ENCODE data around the gene DYNC1I1.
A peak's percentile ranks its signal among the peaks of the same experiment; 100 is the strongest.

Gene DYNC1I1

DNA sequence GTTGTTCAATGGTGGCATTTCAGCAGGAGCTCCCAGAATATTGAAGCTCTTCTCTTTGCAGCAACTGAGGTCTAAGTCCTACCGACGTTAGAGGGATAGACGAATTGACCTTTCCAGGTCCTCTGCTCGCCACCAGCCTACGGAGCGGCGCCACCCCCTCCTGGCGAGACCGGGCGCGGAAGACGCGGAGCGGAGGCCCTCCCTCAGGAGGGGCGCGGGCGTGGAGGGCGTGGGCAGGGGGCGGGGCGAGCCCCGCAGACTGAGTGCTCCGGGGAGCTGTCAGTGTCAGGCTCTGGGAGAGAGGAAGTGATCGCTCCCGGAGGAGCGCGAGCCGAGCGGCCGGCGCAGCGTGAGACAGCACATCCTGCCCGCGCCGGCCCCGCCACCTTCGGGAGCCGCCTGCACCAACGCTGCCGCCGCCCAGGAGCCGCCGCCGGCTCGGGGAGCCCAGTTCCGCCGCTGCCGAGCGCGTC is at the start of gene DYNC1I1:
DYNC1I1 (plus strand) TSS at position 257 of the 473 bp plus-strand sequence. CDS start 32,176 bp downstream, outside the sequence.
- DNase-seq, result peak; percentile 1 to 16

GRCh38 chr7:95723583-95724180 is 48.7 kb upstream of the DYNC1I1 start:
- no peak for DNase-seq

DNA sequence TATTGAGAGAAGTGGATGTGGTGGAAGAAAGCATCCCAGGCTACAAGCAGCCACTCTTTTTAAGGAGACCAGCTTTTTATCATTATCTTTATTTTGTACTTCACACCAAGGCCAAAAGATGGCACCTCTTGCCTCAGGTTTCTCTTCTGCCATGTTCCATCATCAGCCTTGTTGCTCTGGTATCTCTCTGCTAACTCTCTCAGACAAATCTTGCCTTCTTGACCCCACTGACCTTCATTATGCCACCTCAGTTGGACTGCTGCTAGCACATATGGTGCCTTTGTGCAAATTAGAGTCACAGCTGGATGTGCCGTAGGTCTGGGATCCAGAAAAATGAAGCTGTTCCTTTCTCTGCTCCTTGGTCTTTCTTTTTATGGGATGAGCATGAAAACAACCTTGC is 47.1 kb upstream of the DYNC1I1 start:
- DNase-seq, result no peak

GRCh38 chr7:95730493-95731280 is 41.7 kb upstream of the DYNC1I1 start:
- DNase-seq, result no peak

- no peak for DNase-seq
These were observed 35.7 kb upstream of the DYNC1I1 start for GRCh38 chr7:95736635-95737034.

DNA sequence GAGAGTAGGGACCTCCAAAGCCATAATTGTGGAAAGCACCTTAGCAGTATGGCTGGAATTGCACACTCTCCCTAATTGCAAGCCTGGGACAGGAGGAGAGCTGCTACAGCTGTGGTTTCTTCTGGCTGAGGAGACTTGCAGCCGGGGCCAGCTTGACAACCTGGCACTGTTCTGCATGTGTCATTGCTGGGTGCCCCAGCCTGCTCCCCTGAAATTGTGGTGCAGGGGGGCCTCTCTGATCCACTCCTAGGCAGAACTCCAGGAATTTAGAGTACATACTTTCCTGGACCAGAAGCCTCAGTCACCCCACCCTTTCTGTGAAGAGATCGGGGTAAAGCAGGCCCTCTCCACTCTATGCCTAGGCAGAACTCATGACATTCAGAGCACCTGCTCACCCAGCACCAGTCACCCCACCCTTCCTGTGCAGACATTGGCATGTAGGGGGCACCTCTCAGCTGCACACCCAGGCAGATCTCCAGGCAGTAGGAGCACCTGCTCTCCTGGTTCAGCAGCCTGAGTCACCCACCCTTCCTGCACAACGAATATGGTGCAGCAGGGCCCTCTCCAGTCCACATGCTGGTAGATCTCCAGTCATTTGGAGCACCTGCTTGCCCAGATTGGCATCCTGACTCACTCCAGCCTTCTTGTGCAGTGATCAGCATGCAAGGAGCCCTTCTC is 34.4 kb upstream of the DYNC1I1 start:
- no peak for DNase-seq

GRCh38 chr7:95749044-95749443 is 23.3 kb upstream of the DYNC1I1 start:
- DNase-seq, result no peak

GRCh38 chr7:95749515-95749914 is 22.8 kb upstream of the DYNC1I1 start:
- DNase-seq, result no peak

DNA sequence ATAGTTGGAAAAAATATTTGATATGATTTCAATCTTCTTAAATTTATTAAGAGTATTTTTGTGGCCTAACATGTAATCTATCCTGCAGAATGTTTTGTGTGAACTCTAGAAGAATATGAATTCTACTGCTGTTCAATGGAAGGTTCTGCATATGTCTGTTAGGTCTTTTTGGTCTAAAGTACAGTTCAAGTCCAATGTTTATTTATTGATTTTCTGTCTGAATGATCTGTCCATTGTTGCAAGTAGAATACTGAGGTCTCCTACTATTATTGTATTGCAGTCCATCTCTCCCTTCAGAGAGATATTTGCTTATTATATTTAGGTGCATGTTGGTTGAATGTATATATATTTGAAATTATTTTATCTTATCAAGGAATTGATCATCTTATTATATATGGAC is 18.9 kb upstream of the DYNC1I1 start:
- DNase-seq, result no peak

DNA sequence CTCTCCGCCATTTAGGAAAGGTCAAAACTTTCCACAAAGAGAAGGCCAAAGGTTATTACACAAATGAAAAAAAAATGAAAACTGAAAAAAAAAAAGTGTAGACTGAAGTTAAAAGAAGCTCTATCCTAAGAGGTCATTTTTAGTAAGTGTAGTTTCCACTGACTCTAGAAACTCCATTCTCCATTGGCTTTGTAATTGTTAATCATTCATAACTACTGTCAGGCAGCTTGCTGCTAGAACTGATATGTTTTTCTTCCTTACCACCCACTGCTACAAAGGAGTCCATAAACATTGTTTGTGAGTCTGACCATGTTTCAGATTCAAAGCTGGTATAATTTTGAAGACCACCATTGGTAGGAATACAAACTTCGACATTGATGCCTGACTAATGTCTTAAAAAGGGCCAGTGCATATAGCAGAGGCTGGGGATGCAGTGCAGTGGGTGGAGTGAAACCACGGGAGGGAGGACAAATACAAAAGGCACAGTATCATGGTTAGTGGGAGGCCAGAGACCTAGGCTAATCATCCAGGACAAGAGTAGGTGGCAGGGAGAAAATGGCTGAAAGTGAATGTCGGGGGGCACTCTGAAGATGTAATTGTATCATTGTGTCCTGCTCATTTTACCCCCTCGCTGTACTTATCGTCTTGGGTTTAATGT is 16.9 kb upstream of the DYNC1I1 start:
- no peak for DNase-seq

- DNase-seq, result no peak
These were observed 14.2 kb upstream of the DYNC1I1 start for GRCh38 chr7:95758187-95758586.

DNA sequence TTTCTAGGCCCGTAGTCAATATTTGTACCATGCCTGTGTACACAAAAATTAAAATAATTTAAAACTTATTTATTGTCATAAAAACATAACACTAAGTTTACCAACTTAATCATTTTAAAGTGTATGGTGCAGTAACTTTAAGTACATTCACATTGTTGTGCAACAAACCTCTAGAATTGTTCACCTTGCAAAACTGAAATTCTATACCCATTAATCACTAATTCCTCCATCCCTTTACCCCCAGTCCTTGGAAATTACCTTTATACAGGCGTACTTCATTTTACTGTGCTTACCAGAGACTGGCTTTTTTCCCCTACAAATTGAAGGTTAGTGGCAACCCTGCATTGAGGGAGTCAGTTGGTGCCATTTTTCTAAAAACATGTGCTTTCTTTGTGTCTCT is 6.3 kb upstream of the DYNC1I1 start:
- no peak for DNase-seq

DNA sequence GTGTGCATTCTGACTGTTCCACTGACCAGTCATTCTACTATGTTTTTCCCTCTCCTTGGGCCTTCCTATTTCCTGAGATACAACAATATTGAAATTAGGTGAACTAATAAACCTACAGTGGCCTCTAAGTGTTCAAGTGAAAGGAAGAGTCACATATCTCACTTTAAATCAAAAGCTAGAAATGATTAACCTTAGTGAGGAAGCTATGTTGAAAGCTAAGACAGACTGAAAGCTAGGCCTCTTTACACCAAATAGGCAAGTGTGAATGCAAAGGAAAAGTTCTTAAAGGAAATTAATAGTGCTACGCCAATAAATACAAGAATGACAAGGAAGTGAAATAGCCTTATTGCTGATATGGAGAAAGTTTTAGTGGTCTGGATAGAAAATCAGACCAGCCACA is 5.7 kb upstream of the DYNC1I1 start:
- DNase-seq, result no peak

- no peak for DNase-seq
These were observed 622 bp downstream of the DYNC1I1 start for GRCh38 chr7:95772771-95773581.

GRCh38 chr7:95776561-95777185 is 4.3 kb downstream of the DYNC1I1 start:
- DNase-seq, result no peak

- DNase-seq, result no peak
These were observed 4.9 kb downstream of the DYNC1I1 start for GRCh38 chr7:95777269-95777668.

DNA sequence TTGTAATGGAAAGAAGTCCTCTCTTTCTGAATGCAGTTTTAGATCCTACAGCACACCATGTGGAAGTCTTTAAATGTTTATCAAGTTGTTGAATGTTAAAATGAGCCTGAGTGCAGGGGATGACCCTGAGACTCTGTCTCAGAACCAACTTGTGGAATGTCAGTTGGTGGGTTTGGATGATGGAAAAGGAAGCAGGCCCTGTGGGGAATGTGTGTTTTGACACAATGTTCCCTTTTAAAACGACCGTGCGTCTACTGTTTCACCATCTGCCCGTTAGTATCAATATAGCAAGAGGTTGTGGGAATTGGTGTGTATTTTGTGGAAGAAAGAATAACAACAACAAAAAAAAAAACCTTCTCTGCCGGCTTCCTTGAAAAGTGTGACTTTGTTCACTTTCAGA is 8.3 kb downstream of the DYNC1I1 start:
- DNase-seq, result no peak

DNA sequence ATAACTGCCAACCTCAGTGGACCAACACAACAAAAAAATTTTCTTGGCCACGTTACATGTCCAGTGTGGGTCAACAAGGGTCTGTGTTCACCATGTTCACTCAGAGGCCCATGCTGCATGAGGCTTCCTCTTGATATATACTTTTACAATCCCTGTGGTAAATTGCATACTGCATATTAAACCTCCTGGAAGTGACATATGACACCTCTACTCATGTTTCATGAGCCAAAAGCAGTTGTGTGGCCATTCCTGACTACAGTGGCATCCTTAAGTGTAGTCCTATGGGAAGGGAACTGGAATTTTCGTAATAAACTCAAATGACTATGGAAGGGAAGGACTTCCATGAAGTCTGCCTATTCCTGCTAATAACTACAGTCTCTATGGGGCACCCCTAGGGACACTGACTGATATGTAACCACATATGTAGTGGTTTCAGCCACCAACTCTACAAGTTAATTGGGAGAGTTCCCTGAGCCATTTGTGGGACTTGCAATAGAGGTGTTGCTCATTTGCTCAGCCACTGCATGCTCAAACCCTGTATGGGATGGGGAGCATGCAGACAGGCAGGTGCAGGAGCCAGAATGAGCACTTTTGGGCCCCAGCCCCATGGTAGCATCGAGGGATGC is 9.7 kb downstream of the DYNC1I1 start:
- no peak for DNase-seq

DNA sequence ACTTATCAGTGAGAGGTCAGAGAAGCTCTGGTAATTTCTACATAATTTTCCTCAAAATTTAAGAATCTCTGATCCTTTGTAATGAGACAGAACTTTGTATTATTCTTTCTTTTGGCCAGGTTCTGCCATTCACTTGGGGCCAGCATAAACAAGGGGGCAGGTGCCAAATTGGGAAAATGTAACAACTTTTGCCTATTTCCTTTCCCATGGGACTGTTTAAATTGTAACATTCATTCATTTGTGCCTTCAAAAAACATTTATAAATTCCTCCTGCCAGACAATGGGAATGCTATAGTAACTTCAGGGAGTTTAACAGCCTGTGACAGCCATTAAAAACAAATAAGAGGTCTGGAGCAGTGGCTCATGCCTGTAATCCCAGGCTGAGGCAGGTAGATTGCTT is 12.4 kb downstream of the DYNC1I1 start:
- no peak for DNase-seq

- DNase-seq, result no peak
These were observed 15.9 kb downstream of the DYNC1I1 start for GRCh38 chr7:95788258-95788657.

- DNase-seq, result no peak
These were observed 16.5 kb downstream of the DYNC1I1 start for GRCh38 chr7:95788884-95789283.

DNA sequence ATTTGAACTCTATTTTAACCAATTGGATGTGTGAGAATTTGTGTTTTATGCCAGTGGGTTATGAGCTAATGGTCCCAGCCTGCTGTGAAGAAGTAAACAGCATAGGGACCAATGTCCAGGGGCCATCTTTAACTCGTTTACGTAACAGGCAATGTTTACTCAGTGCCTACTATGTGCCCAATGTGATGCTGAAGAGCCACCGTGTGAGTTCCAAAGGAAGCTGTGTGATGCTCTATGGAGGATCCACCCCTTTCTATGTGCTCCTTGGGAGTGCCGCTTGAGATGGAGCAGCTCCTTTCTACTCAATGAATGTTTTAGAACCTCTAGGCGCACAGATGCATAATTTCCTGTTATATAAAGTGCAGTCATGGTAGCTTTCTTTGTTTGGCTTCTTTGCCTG is 21.3 kb downstream of the DYNC1I1 start:
- no peak for DNase-seq

Data from CD4-positive, alpha-beta T cell treated with Interferon alpha-2 for 1 hour (primary cell).